ENCODE data around the gene CTTNBP2.

DNA sequence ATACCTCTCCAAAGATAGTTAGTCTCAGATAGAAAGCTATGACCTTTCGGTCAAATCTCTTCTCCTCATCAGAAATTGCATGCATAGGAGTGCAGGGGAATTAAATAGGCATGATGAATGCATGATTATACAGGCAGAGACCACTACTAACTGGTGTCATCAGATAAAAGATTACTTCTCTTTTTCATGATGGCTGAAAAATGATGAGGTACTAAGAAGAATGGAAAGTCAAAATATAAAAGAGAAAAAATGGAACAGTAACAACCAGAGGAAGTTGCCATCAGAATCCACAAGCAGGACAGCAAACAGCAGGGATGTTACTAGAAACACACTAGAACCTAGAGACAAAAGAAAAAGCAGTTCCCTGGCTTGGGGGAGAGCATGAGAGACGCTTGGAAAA, 31.6 kb downstream of the CTTNBP2 start:
- TF ChIP-seq POLR2A (IDR thresholded peaks at IDR 0.05; ENCODE audit: low read depth, low read length) (no peak), POLR2AphosphoS5 (IDR thresholded peaks at IDR 0.05; ENCODE audit: low read depth, low read length) (no peak)

Data from GM12892 (cell line).